Esophagus squamous epithelium (tissue), 4 donors: ENCODE results near the gene ADK.
"Not testable (repeated sequence)": the region's sequence is repeated elsewhere in the genome, so short reads cannot be mapped to it uniquely, and the experiment has no call there.

Source experiments
- POLR2A ChIP-seq, 4 donors: fragments of 450-650 bp; IDR thresholded peaks; one replicate each; pipeline ENCODE4 v1.6.1; 2017; ENCODE audit warnings: antibody characterized with exemption in 4 of 4, mild to moderate bottlenecking in 4 of 4, moderate library complexity in 3 of 4
- TF ChIP-seq, protein P1 (sequence below), 6 experiments: fragments of 450-650 bp in 4 of 6; fragments of 200-600 bp in 2 of 6; sonication (generic) in 2 of 6; IDR thresholded peaks; one replicate each; pipeline ENCODE4 v1.5.1; 2016 to 2019; ENCODE audit warnings: antibody characterized with exemption in 6 of 6, mild to moderate bottlenecking in 4 of 6, moderate library complexity in 4 of 6

DNA sequence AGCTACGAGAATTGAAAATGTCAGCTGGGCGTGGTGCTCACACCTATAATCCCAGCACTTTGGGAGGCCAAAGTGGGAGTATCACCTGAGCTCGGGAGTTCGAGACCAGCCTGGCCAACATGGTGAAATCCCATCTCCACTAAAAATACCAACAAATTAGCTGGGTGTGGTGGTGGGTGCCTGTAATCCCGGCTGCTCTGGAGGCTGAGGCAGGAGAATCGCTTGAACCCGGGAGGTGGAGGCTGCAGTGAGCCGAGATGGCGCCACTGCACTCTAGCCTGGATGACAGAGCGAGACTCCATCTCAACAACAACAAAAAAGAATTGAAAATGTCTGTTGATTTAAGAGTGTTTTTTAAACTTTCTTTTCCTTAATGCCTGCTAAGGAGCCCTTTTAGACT, 4.0 kb upstream of the ADK start:
- TF ChIP-seq POLR2A (IDR thresholded peaks at IDR 0.05): not testable (repeated sequence)
- TF ChIP-seq, protein P1, sequence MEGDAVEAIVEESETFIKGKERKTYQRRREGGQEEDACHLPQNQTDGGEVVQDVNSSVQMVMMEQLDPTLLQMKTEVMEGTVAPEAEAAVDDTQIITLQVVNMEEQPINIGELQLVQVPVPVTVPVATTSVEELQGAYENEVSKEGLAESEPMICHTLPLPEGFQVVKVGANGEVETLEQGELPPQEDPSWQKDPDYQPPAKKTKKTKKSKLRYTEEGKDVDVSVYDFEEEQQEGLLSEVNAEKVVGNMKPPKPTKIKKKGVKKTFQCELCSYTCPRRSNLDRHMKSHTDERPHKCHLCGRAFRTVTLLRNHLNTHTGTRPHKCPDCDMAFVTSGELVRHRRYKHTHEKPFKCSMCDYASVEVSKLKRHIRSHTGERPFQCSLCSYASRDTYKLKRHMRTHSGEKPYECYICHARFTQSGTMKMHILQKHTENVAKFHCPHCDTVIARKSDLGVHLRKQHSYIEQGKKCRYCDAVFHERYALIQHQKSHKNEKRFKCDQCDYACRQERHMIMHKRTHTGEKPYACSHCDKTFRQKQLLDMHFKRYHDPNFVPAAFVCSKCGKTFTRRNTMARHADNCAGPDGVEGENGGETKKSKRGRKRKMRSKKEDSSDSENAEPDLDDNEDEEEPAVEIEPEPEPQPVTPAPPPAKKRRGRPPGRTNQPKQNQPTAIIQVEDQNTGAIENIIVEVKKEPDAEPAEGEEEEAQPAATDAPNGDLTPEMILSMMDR (IDR thresholded peaks at IDR 0.05): not testable (repeated sequence)
